Stomach smooth muscle (tissue), 2 donors: ENCODE data around the gene ACAP3.
A peak's percentile ranks its signal among the peaks of the same experiment; 100 is the strongest.

Experiments used
- H3K27ac ChIP-seq: one replicate; pipeline ENCODE4 v1.7.0; 2013; ENCODE audit warnings: mild to moderate bottlenecking, low read length, inconsistent platforms
- H3K27me3 ChIP-seq, 2 donors: one replicate each; pipeline ENCODE4 v1.7.0; 2013; ENCODE audit warnings: low read length in 2 of 2; ENCODE audit not compliant: insufficient read depth in 2 of 2, control insufficient read depth in 1 of 2
- H3K36me3 ChIP-seq, 2 donors: one replicate each; pipeline ENCODE4 v1.7.0; 2013; ENCODE audit warnings: low read length in 2 of 2; ENCODE audit not compliant: control insufficient read depth in 2 of 2, insufficient read depth in 2 of 2
- H3K4me1 ChIP-seq: one replicate; pipeline ENCODE4 v1.7.0; 2013; ENCODE audit warnings: low read length; ENCODE audit not compliant: control insufficient read depth, insufficient read depth
- H3K4me3 ChIP-seq, 2 donors: one replicate each; pipeline ENCODE4 v1.7.0; 2013; ENCODE audit warnings: low read length in 2 of 2
- H3K9ac ChIP-seq, 2 donors: one replicate each; pipeline ENCODE4 v1.7.0; 2013; ENCODE audit warnings: low read length in 2 of 2, mild to moderate bottlenecking in 1 of 2
- H3K9me3 ChIP-seq, 2 donors: one replicate each; pipeline ENCODE4 v1.7.0; 2013; ENCODE audit warnings: low read length in 2 of 2; ENCODE audit not compliant: control insufficient read depth in 2 of 2
- donor health status: healthy.
- donor health status: Pancreatic carcinoma.

ACAP3 gene

DNA sequence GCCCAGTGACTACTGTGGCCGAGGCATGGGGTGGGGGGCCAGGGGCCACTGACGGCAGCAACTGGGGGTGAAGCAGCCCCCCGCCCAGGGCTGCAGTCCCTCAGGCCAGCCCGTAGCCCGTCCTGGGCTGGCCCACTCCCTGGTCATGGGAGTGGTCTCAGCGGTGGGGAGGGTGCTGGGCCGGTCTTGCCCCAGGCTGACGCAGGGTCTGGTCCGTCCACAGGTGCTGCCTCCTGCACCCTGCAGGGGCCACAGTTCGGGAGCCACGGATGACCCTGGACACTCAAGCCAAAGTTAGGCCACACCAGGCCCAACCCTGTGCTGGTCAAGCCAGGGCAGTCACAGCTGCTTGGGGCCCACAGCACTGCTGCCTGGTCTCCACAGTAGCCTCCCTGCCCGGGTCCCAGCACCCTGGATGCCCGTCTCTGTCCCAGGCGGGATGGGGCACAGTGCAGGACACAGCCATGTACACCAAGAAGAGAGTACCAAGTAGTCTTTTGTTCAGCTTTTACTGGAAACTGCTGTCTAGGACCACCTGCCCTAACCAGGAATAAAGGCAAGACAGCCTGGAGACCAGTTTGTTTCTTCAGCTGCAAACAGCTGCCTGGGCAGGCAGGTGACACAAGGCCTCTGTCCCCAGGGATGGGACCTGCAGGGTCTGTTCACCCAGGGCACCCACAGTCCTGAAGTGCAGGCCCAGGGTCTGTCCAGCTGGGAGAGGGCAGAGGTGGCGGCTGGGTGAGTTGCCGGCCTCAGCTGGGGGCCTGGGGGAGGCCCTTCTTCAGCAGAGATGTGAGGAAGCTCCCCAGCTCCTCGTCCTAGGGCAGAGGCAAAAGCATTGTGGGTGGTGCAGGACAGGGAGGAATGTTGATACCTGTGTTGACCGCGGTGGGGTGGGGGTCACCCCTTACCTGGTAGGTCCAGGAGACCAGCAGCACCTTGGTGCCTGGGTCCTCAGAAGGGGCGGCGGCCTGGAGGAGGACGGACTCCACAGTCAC, 3.7 kb upstream of the ACAP3 start:
- Histone ChIP-seq H3K4me1 (peaks cover 29% of the 10 kb centered on the region), H3K27me3 (no peaks in the 10 kb centered on the region), H3K9me3 (no peaks in the 10 kb centered on the region), H3K36me3 (peaks cover 28 to 29% of the 10 kb centered on the region in 2 donors), H3K4me3 (no peak overlapping the region), H3K9ac (no peak overlapping the region), H3K27ac (no peak overlapping the region)

DNA sequence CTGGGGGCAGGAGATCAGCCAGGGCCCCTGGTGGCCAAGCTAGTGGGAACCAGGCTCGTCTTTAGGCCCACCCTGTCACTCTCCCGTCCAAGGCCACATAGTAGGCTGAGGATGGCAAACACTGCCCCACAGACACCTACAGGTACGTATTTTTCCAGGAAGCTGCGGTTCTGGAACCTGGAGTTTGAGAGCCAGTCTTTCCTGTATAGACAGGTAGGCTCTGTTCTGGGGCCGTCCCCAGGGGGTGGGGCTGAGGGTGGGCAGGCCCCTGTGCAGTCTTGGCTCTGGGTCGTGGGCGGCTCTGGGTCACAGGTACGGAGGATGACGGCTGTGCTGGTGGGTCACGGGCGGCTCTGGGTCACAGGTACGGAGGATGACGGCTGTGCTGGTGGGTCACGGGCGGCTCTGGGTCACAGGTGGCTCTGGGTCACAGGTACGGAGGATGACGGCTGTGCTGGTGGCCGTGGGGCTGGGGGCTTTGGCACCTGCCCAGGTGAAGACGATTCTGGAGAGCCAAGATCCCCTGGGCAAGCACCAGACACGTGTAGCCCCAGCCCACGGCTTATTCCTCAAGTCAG, 2.8 kb upstream of the ACAP3 start:
- Histone ChIP-seq H3K36me3 (peaks cover 28 to 29% of the 10 kb centered on the region in 2 donors), H3K27ac (peak overlapping the region; percentile 77), H3K4me3 (no peak overlapping the region), H3K9me3 (no peaks in the 10 kb centered on the region), H3K4me1 (peaks cover 33% of the 10 kb centered on the region), H3K9ac (no peak overlapping the region), H3K27me3 (no peaks in the 10 kb centered on the region)

DNA sequence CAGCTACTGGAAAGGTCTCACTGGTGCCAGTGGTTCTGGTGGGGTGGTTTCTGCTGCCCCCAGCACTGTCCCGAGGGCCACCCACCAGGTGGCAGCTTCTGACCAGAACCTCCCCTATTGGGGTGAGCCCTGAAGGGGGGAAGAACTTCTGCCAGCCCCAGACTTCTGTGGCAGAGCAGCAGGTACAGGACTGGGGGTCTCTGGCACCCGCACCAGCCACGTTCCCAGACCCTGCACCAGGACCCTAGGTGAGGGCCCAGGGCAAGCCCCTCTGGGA, 2.3 kb upstream of the ACAP3 start:
- peak overlapping the region; percentile 77 for H3K27ac ChIP-seq
- H3K27me3 ChIP-seq: no peaks in the 10 kb centered on the region
- no peak overlapping the region for H3K9ac ChIP-seq
- H3K4me1 ChIP-seq: peaks cover 38% of the 10 kb centered on the region
- H3K4me3 ChIP-seq: no peak overlapping the region
- H3K36me3 ChIP-seq: peaks cover 26 to 27% of the 10 kb centered on the region in 2 donors
- no peaks in the 10 kb centered on the region for H3K9me3 ChIP-seq

DNA sequence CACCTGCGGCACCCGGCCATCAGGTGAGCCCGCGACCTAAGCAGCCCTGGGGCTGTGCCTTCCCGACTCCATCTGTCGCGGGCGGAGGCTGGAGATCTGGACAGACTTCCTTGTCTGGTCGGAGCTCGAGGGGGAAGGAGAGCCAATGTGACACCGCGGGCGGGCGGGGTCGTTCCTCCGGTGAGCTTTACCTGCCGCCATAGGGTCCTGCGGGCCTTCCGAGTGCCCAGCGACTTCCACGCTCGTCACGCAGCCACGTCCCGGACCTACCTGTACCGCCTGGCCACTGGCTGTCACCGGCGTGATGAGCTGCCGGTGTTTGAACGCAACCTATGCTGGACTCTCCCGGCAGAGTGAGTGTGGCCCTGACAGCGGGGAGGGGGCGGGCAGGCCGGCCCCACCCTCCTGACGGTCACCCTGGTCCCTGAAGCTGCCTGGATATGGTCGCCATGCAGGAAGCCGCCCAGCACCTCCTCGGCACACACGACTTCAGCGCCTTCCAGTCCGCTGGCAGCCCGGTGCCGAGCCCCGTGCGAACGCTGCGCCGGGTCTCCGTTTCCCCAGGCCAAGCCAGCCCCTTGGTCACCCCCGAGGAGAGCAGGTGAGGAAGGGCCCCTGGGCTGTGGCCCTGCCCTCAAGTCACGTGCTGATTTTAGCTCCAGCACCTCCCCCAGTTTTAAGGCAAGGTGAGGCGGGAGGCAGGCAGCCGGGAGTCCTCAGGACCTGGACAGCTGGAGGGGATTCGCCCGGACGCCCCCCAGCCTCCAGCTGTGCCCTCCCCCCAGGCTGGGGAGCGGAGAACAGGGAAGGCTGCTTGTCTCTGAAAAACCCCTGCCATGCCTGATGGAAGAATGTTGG, 1.8 kb upstream of the ACAP3 start:
- H3K4me3 ChIP-seq: peak overlapping the region; percentile 55 to 77
- peaks cover 21 to 24% of the 10 kb centered on the region in 2 donors for H3K36me3 ChIP-seq
- peak overlapping the region; percentile 36 to 73 for H3K9ac ChIP-seq
- H3K9me3 ChIP-seq: no peaks in the 10 kb centered on the region
- H3K27me3 ChIP-seq: no peaks in the 10 kb centered on the region
- peak overlapping the region; percentile 77 for H3K27ac ChIP-seq
- peaks cover 44% of the 10 kb centered on the region for H3K4me1 ChIP-seq

DNA sequence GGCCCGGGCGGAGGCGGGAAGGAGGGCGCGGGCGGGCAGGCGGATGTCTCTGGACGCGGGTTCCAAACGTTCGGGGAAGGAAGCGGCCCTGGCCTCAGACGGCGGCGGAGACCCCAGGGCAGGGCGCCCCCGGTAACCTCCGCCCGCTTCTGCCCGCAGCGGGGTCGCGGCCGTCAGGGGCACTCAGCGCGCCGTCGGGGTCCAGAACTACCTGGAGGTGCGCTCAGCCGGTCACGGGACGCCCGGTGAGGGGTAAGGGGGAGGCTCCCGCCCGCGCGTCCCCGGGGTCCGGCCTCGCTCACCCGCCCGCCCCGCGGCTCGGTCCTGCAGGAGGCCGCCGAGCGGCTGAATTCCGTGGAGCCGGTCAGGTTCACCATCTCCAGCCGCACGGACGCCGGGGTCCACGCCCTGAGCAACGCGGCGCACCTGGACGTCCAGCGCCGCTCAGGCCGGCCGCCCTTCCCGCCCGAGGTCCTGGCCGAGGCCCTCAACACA, 1.1 kb upstream of the ACAP3 start:
- Histone ChIP-seq H3K9me3 (no peaks in the 10 kb centered on the region), H3K4me3 (peak overlapping the region; percentile 55 to 77), H3K9ac (peak overlapping the region; percentile 68 to 73), H3K27ac (peak overlapping the region; percentile 77), H3K36me3 (peaks cover 15 to 19% of the 10 kb centered on the region in 2 donors), H3K4me1 (peaks cover 51% of the 10 kb centered on the region), H3K27me3 (no peaks in the 10 kb centered on the region)

DNA sequence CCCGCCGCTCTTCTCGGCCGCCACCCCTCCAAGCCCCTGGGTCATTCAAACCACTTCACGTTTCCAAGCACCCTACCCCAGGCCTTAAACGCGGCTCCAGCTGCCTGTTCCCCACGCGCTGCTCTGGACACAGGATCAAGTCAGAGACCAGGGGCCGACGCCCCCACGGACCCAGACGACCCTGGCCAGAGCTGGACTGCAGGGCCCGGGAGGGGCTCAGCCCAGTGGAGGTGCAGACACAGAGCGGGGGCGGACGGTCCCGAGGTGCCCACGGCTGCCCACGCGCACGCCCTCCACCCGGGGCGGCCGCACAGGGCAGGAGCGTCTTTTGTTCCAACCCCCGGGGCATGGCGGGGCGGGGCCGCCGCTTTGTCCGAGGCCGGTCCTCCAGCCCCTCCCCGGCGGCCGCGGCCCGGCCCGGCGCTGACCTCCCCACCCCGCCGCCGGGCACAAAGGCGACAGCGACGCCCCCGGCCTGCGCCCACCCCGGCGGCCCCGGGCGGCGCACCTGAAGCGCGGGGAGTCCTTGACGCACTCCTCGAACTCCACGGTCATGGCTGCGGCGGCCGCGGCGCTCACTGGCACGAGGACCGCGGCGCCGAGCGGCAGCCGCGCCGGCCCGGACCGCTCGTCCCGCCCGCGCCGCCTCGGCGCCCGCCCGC, 338 bp downstream of the ACAP3 start:
- peak overlapping the region; percentile 37 for H3K27ac ChIP-seq

DNA sequence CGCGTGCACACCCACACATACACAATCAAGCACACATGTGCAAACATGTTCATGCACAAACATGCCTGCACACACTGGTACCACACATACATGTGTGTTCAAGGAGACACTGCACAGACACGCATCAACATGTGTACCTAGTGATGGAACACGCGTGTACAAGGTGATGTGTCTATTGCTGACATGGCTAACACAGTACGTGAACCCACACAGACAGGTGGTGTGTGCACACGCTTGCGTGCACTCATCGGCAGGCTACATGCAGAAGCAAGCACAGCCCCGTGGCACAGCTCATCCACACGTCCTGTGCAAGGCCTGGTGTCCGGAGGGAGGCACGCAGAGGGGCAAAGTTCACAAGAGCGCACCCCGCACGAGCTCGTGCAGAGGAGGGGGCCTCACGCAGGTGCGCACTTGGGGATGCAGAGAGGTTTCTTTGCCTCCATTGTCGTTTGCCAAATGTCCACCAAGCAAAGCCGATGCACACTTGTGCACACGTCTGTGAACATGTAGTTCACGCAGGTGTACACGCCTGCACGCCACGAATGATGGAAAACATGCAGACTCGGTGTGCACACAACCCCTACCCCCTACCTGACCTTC, 969 bp downstream of the ACAP3 start:
- Histone ChIP-seq H3K27ac (no peak overlapping the region), H3K9ac (peak overlapping the region; percentile 37 to 51), H3K36me3 (peaks cover 5 to 9% of the 10 kb centered on the region in 2 donors), H3K4me1 (peaks cover 57% of the 10 kb centered on the region), H3K27me3 (no peaks in the 10 kb centered on the region), H3K4me3 (peak overlapping the region; percentile 75 to 83), H3K9me3 (no peaks in the 10 kb centered on the region)

More for the DNA sequence above, 338 bp downstream of the ACAP3 start:
- H3K9ac ChIP-seq: peak overlapping the region; percentile 33 to 51
- H3K27me3 ChIP-seq: no peaks in the 10 kb centered on the region
- H3K9me3 ChIP-seq: no peaks in the 10 kb centered on the region
- H3K4me1 ChIP-seq: peaks cover 57% of the 10 kb centered on the region
- peak overlapping the region; percentile 75 to 83 for H3K4me3 ChIP-seq
- peaks cover 6 to 10% of the 10 kb centered on the region in 2 donors for H3K36me3 ChIP-seq

DNA sequence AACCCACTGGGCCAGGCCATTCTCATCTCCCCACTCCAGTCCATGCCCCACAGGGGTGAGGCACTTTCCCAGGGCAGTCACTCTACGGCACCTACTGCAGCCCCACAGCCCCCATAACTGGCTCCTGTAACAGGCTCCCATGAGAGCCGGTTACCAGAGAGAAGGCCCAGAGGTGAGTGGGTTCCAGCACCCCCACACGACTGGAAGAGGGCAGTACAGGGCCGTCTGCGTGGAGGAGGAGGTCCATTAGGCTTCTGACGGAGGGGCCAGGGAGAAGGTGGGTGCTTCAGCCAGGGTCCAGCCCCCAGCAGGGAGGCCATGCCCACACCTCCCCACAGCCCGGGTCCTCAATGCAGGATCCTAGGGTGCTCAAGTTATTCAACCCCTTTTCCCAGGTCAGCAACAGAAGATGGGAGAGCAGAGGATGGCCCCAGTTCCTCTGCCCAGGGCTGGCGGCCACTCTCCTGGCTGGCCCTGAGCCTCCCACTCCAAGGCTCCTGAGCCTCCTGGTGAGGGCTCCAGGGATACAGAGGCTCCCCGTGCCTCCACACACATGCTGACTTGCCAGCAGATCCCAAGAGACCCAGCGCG, 1.6 kb downstream of the ACAP3 start:
- H3K4me3 ChIP-seq: peak overlapping the region; percentile 75 to 83
- no peaks in the 10 kb centered on the region for H3K9me3 ChIP-seq
- peak overlapping the region; percentile 71 for H3K27ac ChIP-seq
- peaks cover 0 to 3% of the 10 kb centered on the region in 2 donors for H3K36me3 ChIP-seq
- H3K4me1 ChIP-seq: peaks cover 57% of the 10 kb centered on the region
- no peaks in the 10 kb centered on the region for H3K27me3 ChIP-seq
- peak overlapping the region; percentile 37 to 51 for H3K9ac ChIP-seq

DNA sequence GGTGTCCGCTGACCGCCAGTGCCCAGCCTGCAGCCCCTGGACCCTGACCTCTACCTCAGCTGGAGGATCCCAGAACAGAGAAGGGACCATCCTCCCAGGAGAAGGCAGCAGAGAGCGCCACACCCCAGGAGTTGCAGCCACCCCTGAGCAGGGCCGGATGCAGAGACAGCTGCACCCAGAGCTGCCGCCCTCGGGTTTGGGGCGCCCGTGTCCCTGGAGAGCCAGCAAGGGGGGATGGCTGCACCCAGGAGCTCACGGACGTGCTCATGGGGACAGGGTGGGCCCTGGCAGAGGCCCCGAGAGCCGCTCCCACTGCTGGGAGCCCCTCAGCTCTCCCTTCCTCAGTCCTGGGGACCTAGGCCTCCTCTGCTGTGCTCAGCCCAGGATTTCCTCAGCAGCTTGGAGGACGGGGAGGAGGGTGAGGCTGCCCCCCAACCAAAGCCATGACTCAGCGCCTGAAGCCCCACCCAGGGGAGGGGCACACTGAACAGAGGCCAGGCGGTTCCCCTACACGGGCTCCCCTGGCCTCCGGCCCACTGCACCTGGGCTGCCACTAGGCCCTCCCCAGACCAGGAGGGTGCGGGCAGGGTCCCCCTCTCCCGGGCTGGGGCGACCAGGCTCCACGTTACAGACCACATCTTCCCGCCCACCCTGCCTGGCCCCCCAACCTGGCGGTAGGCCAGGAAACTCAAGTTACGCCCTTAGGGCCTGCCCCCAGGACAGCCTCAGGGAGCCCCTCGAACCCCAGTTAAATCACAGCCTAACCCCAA, 2.2 kb downstream of the ACAP3 start:
- peak overlapping the region; percentile 71 to 76 for H3K9ac ChIP-seq
- no peaks in the 10 kb centered on the region for H3K27me3 ChIP-seq
- H3K9me3 ChIP-seq: no peaks in the 10 kb centered on the region
- peaks cover 57% of the 10 kb centered on the region for H3K4me1 ChIP-seq
- peak overlapping the region; percentile 75 to 83 for H3K4me3 ChIP-seq
- peak overlapping the region; percentile 71 for H3K27ac ChIP-seq
- H3K36me3 ChIP-seq: no peaks in the 10 kb centered on the region
